Ramos (cell line): ENCODE results near the gene C4orf50.

Experiments used
- in situ Hi-C: fragments of 300-500 bp; cut with MboI; formaldehyde crosslinking; loops from one replicate; pipeline ENCODE4 v1.14.3; 2022; ENCODE audit warnings: low sequenced_read_pairs; ENCODE audit not compliant: unreplicated experiment

Gene C4orf50

GRCh38 chr4:5928274-5928673, 90.0 kb downstream of the C4orf50 start:
- in situ Hi-C loops: no loop called here

DNA sequence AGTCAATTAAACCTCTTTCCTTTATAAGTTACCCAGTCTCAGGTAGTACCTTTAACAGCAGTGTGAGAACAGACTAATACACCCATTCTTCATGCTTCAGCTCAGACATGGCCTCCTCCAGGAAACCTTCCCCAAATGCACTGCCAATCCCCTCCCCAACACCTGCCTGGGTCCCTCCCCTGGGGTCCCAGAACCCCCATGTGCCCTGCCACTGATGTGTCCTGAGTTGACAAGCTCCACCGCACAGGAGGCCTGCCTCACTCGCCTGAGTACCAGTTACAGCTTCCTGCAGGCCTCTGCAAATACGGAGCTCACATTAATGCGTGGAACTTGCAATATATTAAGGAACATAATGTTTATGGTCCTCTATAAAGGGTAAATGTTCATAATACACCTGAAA, 90.5 kb downstream of the C4orf50 start:
- in situ Hi-C loops: no loop called here

- in situ Hi-C loops: no loop called here
Measured at GRCh38 chr4:5927116-5927515, 91.1 kb downstream of the C4orf50 start.

- in situ Hi-C loops: no loop called here
Measured at GRCh38 chr4:5926598-5926997, 91.6 kb downstream of the C4orf50 start.

- in situ Hi-C loops: no loop called here
Measured at GRCh38 chr4:5925419-5926200, 92.6 kb downstream of the C4orf50 start.

DNA sequence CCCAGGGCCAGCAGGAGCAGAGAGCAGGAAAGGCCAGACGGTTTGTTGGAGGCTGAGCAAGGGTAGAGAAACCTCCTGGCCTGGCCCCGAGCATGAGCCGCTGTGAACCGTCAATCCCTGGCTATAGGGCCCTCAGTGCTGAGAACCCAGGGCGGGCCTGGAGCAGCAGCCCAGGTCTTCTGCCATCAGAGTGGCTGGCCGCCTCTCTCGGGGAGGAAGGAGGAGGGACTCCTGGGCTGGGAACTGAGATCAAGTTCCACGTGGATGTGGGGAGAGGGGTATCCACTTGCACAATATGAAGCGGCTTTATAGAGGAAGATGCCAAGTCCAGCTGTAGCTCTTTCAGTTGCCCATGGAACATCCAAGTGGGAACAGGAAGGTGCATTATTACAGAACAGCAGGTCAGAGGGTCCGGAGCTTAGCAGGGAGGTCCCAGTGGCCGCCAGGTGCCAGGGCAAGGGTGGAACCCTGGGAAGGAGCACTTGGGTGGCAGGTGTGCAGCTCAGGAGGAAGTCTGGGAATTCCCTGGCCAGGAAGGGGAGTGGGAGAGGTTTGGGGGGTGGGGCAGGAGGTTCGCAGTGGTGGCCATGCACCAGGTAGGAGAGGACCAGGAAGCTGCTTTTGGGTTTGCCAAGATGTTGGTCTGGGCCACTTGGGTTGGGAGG, 93.6 kb downstream of the C4orf50 start:
- in situ Hi-C loops: no loop called here

- in situ Hi-C loops: no loop called here
Measured at GRCh38 chr4:5923376-5923775, 94.9 kb downstream of the C4orf50 start.

DNA sequence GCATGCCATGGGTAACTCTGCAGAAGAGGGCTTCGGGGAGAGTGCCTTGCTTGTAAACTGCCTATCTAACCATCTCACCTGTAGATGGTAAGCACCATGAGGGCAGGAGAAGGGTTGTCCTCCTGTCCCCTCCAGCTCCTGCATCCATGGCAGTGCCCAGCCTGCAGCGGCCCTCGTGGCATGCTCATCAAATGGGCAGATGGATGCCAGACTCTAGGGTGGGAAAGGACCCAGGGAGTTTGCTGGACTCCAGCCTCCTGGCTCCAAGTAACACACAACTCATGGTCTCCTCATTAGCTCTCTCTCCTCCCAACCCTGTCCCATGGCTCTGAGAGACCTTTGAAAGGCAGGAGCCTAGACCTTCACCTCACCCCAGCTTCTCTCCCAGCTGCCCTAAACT, 95.7 kb downstream of the C4orf50 start:
- in situ Hi-C loops: no loop called here

DNA sequence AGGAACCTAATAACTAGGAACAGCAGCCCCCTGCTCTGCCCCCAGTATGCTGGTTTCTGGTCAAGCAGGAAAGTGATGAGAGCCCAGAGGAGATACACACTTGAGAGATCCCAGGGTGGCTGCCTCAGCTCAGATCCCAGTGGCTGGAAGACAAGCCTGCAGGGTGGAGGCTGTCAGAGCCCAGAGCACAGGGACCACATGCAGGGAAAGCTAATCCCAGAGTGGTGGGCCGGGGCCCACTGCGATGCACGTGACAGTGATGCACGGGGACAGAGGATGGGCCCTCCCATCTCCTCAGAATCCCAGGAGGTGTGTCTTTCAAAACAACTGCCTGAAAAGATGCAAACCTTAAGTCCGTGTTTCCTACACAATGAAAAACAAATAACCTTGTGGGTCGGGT, 96.2 kb downstream of the C4orf50 start:
- in situ Hi-C loops: no loop called here

- in situ Hi-C loops: no loop called here
Measured at GRCh38 chr4:5921101-5921980, 96.9 kb downstream of the C4orf50 start.

GRCh38 chr4:5919571-5919970, 98.7 kb downstream of the C4orf50 start:
- in situ Hi-C loops: no loop called here

GRCh38 chr4:5919044-5919443, 99.2 kb downstream of the C4orf50 start:
- in situ Hi-C loops: no loop called here

- in situ Hi-C loops: no loop called here
Measured at GRCh38 chr4:5918331-5918985, 99.8 kb downstream of the C4orf50 start.

GRCh38 chr4:5917672-5918071, 100.6 kb downstream of the C4orf50 start:
- in situ Hi-C loops: no loop called here

- in situ Hi-C loops: no loop called here
Measured at GRCh38 chr4:5916229-5916628, 102.0 kb downstream of the C4orf50 start.

GRCh38 chr4:5913454-5913853, 104.8 kb downstream of the C4orf50 start:
- in situ Hi-C loops: no loop called here

GRCh38 chr4:5912614-5913019, 105.6 kb downstream of the C4orf50 start:
- in situ Hi-C loops: no loop called here

- in situ Hi-C loops: no loop called here
Measured at GRCh38 chr4:5908876-5909427, 109.3 kb downstream of the C4orf50 start.

- in situ Hi-C loops: no loop called here
Measured at GRCh38 chr4:5906191-5906590, 112.0 kb downstream of the C4orf50 start.

- in situ Hi-C loops: no loop called here
Measured at GRCh38 chr4:5905714-5906113, 112.5 kb downstream of the C4orf50 start.
